Lower leg skin (tissue), 3 donors: ENCODE measurements around the gene MYOCOS.

ENCODE experiments used
- CTCF ChIP-seq, 3 donors: fragments of 450-650 bp; IDR thresholded peaks; one replicate each; pipeline ENCODE4 v1.5.1; 2016; ENCODE audit warnings: antibody characterized with exemption in 3 of 3, mild to moderate bottlenecking in 3 of 3, moderate library complexity in 2 of 3
- POLR2A ChIP-seq, 2 donors: fragments of 450-650 bp; IDR thresholded peaks; one replicate each; pipeline ENCODE4 v1.6.1; 2016 to 2017; ENCODE audit warnings: antibody characterized with exemption in 2 of 2, mild to moderate bottlenecking in 1 of 2, moderate library complexity in 1 of 2

- no peak for TF ChIP-seq CTCF (IDR thresholded peaks at IDR 0.05)
- no peak for TF ChIP-seq POLR2A (IDR thresholded peaks at IDR 0.05)
These were observed 16.0 kb downstream of the MYOCOS start for GRCh38 chr1:171637928-171638576.
